GM12878 (cell line): Measurements from ENCODE around the gene SPRR2E.
"Not testable (repeated sequence)": the region's sequence is repeated elsewhere in the genome, so short reads cannot be mapped to it uniquely, and the experiment has no call there.

Experiments used
- EP300 ChIP-seq, 2 experiments: fragments of 150-350 bp in 1 of 2; IDR thresholded peaks; 2 replicates each; pipeline ENCODE4 v1.6.1; 2011 to 2012; ENCODE audit warnings: low read depth in 2 of 2, low read length in 2 of 2, borderline replicate concordance in 1 of 2, improper control_type of control experiment in 1 of 2, inconsistent platforms in 1 of 2; ENCODE audit not compliant: control insufficient read depth in 1 of 2
- POLR2A ChIP-seq: IDR thresholded peaks from 2 replicates; pipeline ENCODE4 v1.6.1; 2011; ENCODE audit warnings: low read depth, mild to moderate bottlenecking, low read length
- TF ChIP-seq, protein P1 (sequence below): fragments of 450-650 bp; IDR thresholded peaks from 2 replicates; pipeline ENCODE4 v1.6.1; 2016; ENCODE audit warnings: mild to moderate bottlenecking

DNA sequence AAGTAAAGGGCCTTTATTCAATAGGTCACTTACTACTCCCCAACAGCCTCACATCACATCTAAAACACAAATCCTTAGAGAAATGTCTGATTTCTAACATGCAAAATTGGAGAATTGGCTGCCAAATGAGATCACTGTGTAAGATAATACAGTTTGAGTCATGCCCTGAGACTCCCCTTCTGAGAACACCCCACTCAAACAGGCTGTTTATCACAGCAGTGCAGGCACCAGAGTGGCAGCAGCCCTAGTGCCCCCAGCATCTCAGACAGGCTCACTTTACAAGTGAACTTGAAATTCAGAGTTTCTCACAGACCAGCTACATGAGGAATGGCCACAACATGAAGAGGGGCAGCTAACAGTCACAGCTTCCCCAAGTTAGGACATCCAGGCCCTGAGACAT is 20.9 kb upstream of the SPRR2E start:
- TF ChIP-seq EP300 (IDR thresholded peaks at IDR 0.05; ENCODE audit: borderline replicate concordance in 1 of 2, control insufficient read depth in 1 of 2, low read depth in 2 of 2, low read length in 2 of 2); POLR2A: not testable (repeated sequence)
- TF ChIP-seq, protein P1, sequence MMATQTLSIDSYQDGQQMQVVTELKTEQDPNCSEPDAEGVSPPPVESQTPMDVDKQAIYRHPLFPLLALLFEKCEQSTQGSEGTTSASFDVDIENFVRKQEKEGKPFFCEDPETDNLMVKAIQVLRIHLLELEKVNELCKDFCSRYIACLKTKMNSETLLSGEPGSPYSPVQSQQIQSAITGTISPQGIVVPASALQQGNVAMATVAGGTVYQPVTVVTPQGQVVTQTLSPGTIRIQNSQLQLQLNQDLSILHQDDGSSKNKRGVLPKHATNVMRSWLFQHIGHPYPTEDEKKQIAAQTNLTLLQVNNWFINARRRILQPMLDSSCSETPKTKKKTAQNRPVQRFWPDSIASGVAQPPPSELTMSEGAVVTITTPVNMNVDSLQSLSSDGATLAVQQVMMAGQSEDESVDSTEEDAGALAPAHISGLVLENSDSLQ = not testable (repeated sequence)
